NCI-H82 treated with DMSO at 0.1 percent for 48 hours (cell line): Measurements from ENCODE around the gene INO80.
A peak's percentile ranks its signal among the peaks of the same experiment; 100 is the strongest.

ENCODE experiments used
- DNase-seq: peaks from one replicate; lab custom pipeline; 2025; ENCODE audit not compliant: unreplicated experiment; lab: John Stamatoyannopoulos, UW

INO80 gene

DNA sequence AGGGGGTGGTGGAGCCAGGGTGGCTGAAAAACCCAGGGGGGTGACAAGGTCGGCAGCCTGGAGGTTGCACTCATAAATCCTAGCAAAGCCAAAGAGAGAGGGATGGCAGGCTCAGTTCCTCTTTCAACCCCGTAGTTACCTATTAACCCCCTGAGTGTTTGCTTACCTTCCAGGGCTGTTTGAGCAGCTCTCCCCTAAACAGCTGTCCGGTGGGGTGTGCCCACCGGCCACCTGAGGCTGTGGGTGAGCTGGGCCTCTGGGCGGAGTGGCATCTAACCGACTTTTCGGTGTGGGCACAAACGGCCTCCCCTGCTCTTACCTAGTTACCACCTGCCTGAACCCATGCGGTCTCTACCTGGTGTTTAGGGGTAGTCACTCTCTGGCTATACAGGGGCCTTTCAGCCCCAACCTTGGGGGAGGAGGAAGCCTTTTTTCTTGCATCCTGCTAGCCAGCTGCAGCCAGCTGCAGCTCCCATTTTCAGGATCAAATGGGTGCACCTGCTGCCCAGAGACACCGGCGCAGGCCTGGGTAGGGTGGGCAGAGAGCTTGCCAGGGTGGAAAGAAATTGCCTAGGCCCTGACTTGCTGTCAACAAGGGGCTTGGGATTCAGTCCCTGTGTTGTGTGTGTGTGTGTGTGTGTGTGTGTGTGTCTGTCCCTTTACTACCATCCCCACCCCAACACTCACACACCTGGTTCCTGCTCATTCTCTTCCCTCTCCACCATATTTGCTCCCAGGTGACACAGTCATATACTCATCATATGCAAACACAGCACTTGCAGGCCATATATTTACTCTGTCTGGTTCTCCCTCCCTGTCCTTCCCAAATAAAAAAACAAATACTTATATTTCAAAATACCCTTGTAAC is 183.2 kb downstream of the INO80 start:
- no peak for DNase-seq

- no peak for DNase-seq
These were observed 183.9 kb downstream of the INO80 start for GRCh38 chr15:40932156-40932555.

GRCh38 chr15:40931300-40932142 is 184.6 kb downstream of the INO80 start:
- no peak for DNase-seq

DNA sequence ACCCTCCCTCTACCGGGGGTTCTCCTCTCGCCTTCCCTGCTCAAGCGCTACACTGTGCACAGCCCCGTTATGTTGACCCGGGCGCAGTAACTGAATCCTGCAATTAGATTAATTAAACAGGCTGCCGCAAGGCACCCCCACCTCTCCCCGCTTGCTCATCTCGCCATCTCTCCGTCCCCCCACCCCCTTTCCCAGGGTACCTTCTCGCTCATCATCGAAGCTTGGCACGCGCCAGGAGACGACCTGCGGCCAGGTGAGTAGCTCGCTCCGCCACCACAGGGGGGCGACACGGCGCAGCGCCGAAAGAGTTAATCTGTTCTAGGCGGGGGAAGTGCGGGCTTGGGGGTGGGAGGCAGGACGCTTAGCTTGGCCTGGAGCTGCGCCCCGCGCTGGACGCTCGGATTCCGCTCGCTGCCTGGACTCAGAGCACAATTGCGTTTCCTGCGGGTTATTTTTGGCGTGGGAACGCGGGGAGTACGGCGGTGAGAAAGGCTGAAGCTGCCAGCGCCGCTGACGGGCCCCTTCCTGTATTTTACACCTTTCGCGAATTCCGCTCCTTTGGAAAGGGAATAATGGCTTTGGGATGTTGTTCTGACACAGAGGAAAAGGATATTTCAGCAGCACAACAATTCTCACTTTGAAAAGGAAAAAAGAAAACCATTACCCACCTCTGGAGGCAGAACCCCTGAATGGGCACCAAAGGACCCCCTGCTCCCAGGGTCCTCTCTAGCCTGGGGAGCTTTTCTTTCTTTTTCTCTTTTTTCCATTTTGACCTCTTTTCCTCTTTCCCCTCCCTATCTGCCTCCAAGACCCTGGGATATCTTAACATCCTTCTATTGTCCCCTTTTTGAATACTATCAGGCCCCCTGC is 185.4 kb downstream of the INO80 start:
- DNase-seq = peak; percentile 14

DNA sequence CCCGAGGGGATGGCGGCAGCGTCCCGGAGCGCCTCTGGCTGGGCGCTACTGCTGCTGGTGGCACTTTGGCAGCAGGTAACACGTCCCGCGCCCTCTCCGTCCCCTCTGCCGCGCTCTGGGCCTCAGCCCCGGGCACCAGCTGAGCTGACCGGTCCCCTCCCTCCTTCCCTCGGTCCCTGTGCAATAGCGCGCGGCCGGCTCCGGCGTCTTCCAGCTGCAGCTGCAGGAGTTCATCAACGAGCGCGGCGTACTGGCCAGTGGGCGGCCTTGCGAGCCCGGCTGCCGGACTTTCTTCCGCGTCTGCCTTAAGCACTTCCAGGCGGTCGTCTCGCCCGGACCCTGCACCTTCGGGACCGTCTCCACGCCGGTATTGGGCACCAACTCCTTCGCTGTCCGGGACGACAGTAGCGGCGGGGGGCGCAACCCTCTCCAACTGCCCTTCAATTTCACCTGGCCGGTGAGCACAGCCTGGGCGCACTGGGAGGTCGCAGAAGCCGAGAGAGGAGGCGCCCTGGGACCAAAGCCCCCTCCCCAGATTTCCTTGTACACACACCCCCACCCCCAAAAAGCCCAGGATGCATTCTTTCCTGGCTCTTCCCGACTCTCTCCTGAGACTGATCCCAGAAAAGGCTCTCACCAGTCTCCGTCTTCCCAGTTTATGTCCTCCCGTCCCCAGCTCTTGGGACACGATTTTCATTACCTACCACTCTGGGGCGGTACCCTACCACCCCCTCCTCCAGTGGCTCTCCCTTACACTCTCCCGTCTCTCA is 186.2 kb downstream of the INO80 start:
- DNase-seq = no peak
